ENCODE measurements around the gene GPR173. TPM values are rescaled to one million over a fixed set of nuclear protein-coding genes. Genes with fewer than 3 reads are reported as not detected.

GPR173 gene
- total RNA-seq, 1 experiment from 2014 or later: 7.3 TPM

GRCh38 chrX:53089925-53090324 is 41.3 kb downstream of the GPR173 start:
- POLR2A ChIA-PET: no interaction called here
- CTCF ChIA-PET: interaction anchor here (1.7 kb wide), 1 partner anchor 17 kb away, joined by 9 read pairs; no protein-coding TSS in a partner anchor
- Mint-ChIP-seq H3K4me1 (peaks cover 10% of the 10 kb centered on the region), H3K9me3 (no peaks in the 10 kb centered on the region), H3K36me3 (peaks cover 14% of the 10 kb centered on the region), H3K27ac (no peak overlapping the region), H3K4me3 (no peak overlapping the region), H3K27me3 (ENCODE audit: low read depth) (no peaks in the 10 kb centered on the region; the same call in 1 of the 2 replicates)
- ATAC-seq: no peak
- DNase-seq (ENCODE audit: low spot score): no peak
- TF ChIP-seq ATF2 (CRISPR knock-in tag; IDR thresholded peaks at IDR 0.05; ENCODE audit: borderline replicate concordance, low read depth) (no peak), MLX (CRISPR knock-in tag; IDR thresholded peaks at IDR 0.05) (no peak), NFYB (CRISPR knock-in tag; conservative IDR thresholded peaks at IDR 0.05; ENCODE audit: low read depth) (no peak), RORB (CRISPR knock-in tag; IDR thresholded peaks at IDR 0.05) (no peak), IRF1 (CRISPR knock-in tag; IDR thresholded peaks at IDR 0.05) (no peak)

- ATAC-seq (no peak), DNase-seq (ENCODE audit: low spot score) (no peak)
- H3K9me3 Mint-ChIP-seq: no peaks in the 10 kb centered on the region
- peaks cover 14% of the 10 kb centered on the region for H3K4me1 Mint-ChIP-seq
- no peaks in the 10 kb centered on the region; the same call in 1 of the 2 replicates for H3K27me3 Mint-ChIP-seq (ENCODE audit: low read depth)
- no peak overlapping the region for H3K27ac Mint-ChIP-seq
- ChIA-PET CTCF (no interaction called here), POLR2A (no interaction called here)
- TF ChIP-seq ZNF671 (CRISPR knock-in tag; IDR thresholded peaks at IDR 0.05): no peak
- no peak for TF ChIP-seq GRHL2 (CRISPR knock-in tag; IDR thresholded peaks at IDR 0.05; ENCODE audit: insufficient replicate concordance, severe bottlenecking)
- TF ChIP-seq ATF2 (CRISPR knock-in tag; IDR thresholded peaks at IDR 0.05; ENCODE audit: borderline replicate concordance, low read depth): no peak
- TF ChIP-seq KAT7 (CRISPR knock-in tag; IDR thresholded peaks at IDR 0.05; ENCODE audit: borderline replicate concordance): no peak
- no peak for TF ChIP-seq FOXJ3 (CRISPR knock-in tag; IDR thresholded peaks at IDR 0.05; ENCODE audit: borderline replicate concordance)
- TF ChIP-seq IRF2 (CRISPR knock-in tag; IDR thresholded peaks at IDR 0.05; ENCODE audit: borderline replicate concordance, low read depth): no peak
- TF ChIP-seq ZNF138 (CRISPR knock-in tag; conservative IDR thresholded peaks at IDR 0.05): no peak
- TF ChIP-seq TEAD4 (CRISPR knock-in tag; IDR thresholded peaks at IDR 0.05): no peak
- TF ChIP-seq EMX1 (CRISPR knock-in tag; IDR thresholded peaks at IDR 0.05): no peak
- no peak for TF ChIP-seq ELF4 (CRISPR knock-in tag; IDR thresholded peaks at IDR 0.05; ENCODE audit: low read depth)
- TF ChIP-seq CREM (CRISPR knock-in tag; IDR thresholded peaks at IDR 0.05): no peak
- TF ChIP-seq USF1 (CRISPR knock-in tag; IDR thresholded peaks at IDR 0.05): no peak
- TF ChIP-seq ZNF219 (CRISPR knock-in tag; IDR thresholded peaks at IDR 0.05; ENCODE audit: borderline replicate concordance): no peak
- no peak for TF ChIP-seq OVOL2 (CRISPR knock-in tag; IDR thresholded peaks at IDR 0.05; ENCODE audit: borderline replicate concordance)
- TF ChIP-seq AR (CRISPR knock-in tag; IDR thresholded peaks at IDR 0.05): no peak
- TF ChIP-seq ZNF121 (CRISPR knock-in tag; IDR thresholded peaks at IDR 0.05): no peak
- no peak for TF ChIP-seq ARID4B (CRISPR knock-in tag; IDR thresholded peaks at IDR 0.05; ENCODE audit: borderline replicate concordance)
- TF ChIP-seq SOX15 (CRISPR knock-in tag; IDR thresholded peaks at IDR 0.05): no peak
- no peak for TF ChIP-seq ZNF416 (CRISPR knock-in tag; IDR thresholded peaks at IDR 0.05)
- no peak for TF ChIP-seq SMAD3 (CRISPR knock-in tag; IDR thresholded peaks at IDR 0.05; ENCODE audit: borderline replicate concordance)
- no peak overlapping the region for H3K4me3 Mint-ChIP-seq
- peaks cover 1% of the 10 kb centered on the region for H3K36me3 Mint-ChIP-seq
Observed at GRCh38 chrX:53091354-53091753, 42.8 kb downstream of the GPR173 start.

Measured in WTC11 (cell line).